DMS53 treated with DMSO at 0.1 percent for 48 hours (cell line): ENCODE results near the gene TNKS1BP1.
A peak's percentile ranks its signal among the peaks of the same experiment; 100 is the strongest.
"Not testable (repeated sequence)": the region's sequence is repeated elsewhere in the genome, so short reads cannot be mapped to it uniquely, and the experiment has no call there.

Experiments
- DNase-seq: peaks from one replicate; lab custom pipeline; 2025; ENCODE audit not compliant: unreplicated experiment; lab: John Stamatoyannopoulos, UW

Gene TNKS1BP1, protein sequence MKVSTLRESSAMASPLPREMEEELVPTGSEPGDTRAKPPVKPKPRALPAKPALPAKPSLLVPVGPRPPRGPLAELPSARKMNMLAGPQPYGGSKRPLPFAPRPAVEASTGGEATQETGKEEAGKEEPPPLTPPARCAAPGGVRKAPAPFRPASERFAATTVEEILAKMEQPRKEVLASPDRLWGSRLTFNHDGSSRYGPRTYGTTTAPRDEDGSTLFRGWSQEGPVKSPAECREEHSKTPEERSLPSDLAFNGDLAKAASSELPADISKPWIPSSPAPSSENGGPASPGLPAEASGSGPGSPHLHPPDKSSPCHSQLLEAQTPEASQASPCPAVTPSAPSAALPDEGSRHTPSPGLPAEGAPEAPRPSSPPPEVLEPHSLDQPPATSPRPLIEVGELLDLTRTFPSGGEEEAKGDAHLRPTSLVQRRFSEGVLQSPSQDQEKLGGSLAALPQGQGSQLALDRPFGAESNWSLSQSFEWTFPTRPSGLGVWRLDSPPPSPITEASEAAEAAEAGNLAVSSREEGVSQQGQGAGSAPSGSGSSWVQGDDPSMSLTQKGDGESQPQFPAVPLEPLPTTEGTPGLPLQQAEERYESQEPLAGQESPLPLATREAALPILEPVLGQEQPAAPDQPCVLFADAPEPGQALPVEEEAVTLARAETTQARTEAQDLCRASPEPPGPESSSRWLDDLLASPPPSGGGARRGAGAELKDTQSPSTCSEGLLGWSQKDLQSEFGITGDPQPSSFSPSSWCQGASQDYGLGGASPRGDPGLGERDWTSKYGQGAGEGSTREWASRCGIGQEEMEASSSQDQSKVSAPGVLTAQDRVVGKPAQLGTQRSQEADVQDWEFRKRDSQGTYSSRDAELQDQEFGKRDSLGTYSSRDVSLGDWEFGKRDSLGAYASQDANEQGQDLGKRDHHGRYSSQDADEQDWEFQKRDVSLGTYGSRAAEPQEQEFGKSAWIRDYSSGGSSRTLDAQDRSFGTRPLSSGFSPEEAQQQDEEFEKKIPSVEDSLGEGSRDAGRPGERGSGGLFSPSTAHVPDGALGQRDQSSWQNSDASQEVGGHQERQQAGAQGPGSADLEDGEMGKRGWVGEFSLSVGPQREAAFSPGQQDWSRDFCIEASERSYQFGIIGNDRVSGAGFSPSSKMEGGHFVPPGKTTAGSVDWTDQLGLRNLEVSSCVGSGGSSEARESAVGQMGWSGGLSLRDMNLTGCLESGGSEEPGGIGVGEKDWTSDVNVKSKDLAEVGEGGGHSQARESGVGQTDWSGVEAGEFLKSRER (N-terminal part only)

DNA sequence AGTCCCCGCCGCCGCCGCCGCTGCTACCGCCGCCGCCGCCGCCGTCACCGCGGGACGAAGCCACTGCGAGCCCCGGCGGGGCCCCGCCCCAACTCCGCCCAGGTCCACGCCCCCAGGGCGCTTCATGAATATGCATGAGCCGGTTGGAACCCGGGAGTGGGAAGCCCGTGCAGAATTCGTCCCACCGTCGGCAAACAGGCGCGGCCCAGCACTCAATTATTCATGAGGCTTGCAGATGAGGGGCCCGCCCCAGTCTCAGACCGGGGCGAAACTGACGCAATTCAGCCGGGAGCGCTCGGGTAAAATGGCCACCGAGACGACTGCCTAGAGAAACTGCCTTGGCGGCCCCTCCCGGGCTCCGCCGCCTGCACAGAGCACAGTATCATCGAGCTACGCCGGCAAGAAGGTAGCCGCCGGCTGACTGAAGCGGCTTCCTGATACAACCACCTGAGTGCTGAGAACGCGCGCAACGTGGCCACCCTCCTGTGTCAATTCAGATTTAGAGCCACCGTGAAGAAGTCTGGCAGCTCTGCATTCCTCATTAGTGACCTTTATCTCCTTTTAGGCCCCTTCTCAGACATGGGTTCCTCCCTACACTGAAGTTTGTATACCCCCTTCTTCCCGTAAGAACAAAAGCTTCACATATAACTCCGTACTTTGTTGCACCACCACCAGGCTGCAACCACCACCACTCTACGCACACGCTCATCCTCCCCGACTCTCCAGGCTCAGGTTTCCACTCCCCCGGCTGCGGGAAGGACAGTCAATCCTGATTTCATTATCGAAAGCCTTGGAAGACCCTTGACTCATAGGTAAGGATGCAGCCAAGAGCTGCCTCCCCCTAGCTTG, at the start of gene TNKS1BP1:
Gene TNKS1BP1 (minus strand): TSS at position 67 of the 849 bp plus-strand sequence. CDS start 3,067 bp downstream, outside the sequence.
- peak; percentile 63 for DNase-seq

- no peak for DNase-seq
Measured at GRCh38 chr11:57373146-57373545, 48.4 kb upstream of the TNKS1BP1 start.

DNA sequence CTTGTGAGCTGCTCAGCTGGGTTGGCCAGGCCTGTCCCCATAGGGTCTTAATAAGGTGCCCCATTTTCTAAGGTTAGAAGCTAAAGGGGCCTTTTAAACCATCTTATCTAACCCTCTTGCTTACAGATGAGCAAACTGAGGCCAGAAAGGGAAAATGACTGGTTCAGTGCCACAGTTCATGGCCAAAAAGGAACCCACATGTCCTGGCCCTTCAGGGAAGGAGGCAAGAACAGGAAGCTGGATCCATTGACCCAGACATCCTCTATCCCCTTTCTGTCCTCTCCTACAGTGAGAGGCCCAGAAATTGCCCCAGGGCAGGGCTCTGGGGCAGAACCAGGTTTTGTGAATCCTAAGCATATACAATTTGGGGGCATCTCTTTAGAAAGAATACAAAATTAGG, 46.2 kb upstream of the TNKS1BP1 start:
- DNase-seq = no peak

- no peak for DNase-seq
Measured at GRCh38 chr11:57370251-57370650, 45.5 kb upstream of the TNKS1BP1 start.

- no peak for DNase-seq
Measured at GRCh38 chr11:57368845-57369232, 44.1 kb upstream of the TNKS1BP1 start.

GRCh38 chr11:57368106-57368844, 43.5 kb upstream of the TNKS1BP1 start:
- no peak for DNase-seq

- DNase-seq = no peak
Measured at GRCh38 chr11:57364851-57365660, 40.3 kb upstream of the TNKS1BP1 start.

GRCh38 chr11:57363131-57364080, 38.7 kb upstream of the TNKS1BP1 start:
- DNase-seq = no peak

DNA sequence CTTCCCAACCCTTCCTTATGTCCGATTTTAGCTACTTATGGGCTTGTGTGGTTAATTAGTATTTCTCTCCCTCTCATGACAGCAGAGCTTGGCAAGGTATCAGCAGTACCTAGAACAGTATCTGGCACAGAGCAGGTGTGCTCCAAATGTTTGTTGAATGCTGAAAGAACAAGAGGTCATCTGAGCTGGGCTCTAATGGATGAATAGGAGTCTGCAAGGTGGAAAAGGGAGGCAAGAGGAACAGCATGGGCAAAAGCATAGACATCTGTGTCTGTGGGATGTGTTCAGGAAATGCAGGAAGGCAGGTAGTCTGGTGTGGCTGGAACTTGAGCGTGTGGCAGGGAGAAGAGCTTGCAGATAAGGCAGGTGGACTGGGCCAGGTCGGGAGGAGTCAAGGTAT, 37.2 kb upstream of the TNKS1BP1 start:
- DNase-seq = no peak

DNA sequence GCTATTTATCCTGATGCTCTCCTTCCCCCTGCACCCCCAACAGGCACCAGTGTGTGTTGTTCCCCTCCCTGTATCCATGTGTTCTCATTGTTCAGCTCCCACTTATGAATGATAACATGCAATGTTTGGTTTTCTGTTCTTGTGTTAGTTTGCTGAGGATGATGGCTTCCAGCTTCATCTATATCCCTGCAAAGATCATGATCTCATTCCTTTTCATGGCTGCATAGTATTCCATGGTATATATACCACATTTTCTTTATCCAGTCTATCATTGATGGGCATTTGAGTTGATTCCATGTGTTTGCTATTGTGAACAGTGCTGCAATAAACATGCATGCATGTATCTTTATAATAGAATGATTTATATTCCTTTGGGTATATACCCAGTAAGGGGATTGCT, 36.7 kb upstream of the TNKS1BP1 start:
- not testable (repeated sequence) for DNase-seq

DNA sequence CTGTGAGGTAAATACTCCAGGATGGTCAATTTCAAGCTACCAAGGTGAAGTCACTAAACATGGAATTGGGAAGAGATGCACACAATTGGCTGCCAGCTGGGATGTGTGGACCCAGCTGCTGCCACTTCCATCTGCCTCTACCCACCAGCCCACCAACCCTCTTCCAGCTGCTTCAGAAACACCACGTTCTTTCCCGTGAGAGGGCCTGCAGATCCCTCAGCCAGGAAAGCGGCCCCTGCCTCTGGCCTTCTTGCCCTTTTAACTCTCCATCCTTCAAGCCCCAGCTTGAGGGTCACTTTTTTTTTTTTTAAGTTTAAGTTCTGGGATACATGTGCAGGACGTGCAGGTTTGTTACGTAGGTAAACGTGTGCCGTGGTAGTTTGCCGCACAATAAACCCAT, 36.2 kb upstream of the TNKS1BP1 start:
- DNase-seq = no peak

- DNase-seq = no peak
Measured at GRCh38 chr11:57359896-57360690, 35.3 kb upstream of the TNKS1BP1 start.

DNA sequence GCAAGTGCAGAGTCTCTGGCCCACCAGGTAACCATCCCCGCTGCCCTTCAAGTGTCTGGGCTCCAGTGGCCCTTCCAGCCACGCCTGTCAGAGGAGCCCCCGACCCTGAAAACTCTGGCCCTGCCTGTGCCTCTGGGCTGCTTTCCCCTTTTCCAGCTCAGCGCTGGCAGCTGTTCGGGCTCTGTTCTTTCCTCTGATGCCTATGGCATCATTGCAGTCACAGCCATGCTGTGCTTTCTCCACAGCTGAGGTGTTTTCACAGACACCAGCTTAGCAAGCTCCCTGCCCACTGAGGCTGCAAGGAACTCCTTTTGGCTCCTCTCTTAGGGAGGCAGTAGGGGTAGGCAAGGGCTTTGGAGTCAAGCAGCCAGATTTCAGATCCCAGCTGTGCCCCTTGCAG, 34.6 kb upstream of the TNKS1BP1 start:
- DNase-seq = no peak

GRCh38 chr11:57358991-57359390, 34.2 kb upstream of the TNKS1BP1 start:
- no peak for DNase-seq

GRCh38 chr11:57358543-57358961, 33.8 kb upstream of the TNKS1BP1 start:
- no peak for DNase-seq

DNA sequence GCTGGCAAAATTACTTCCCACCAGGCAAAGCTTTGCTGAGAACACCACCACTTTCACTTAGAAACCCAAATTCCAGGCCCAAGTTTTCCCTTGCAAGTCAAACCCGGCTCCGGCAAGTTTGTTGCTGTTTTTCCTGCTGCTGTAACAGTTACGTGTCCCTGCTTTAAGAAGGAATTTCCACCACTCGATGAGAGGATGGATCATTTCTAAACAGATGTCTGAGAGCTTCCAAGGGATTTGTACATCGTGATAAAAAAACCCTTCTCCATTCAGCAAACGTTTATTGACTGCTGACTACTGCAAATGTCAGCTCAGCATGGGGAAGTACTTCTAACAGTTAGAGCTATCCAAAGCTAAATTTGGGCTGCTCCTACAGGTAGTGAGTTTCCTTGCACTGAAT, 33.1 kb upstream of the TNKS1BP1 start:
- DNase-seq = no peak

- DNase-seq = no peak
Measured at GRCh38 chr11:57357310-57357709, 32.6 kb upstream of the TNKS1BP1 start.
